GM12865 (cell line): ENCODE measurements around the gene ADGRL1.
"Not testable (repeated sequence)": the region's sequence is repeated elsewhere in the genome, so short reads cannot be mapped to it uniquely, and the experiment has no call there.

ENCODE experiments used
- DNase-seq: peaks from one replicate; pipeline ENCODE4 v3.0.0; 2010; ENCODE audit warnings: low read depth
- H3K4me3 ChIP-seq: 2 replicates; pipeline ENCODE4 v1.5.1; 2011; ENCODE audit warnings: mild to moderate bottlenecking, low read depth, low read length, control low read depth
- CTCF ChIP-seq: IDR thresholded peaks from 2 replicates; pipeline ENCODE4 v1.5.1; 2011; ENCODE audit warnings: low read length, control low read depth, low read depth, inconsistent platforms; ENCODE audit not compliant: insufficient read depth; ENCODE audit errors: missing control alignments

The ADGRL1 gene

GRCh38 chr19:14200147-14200841 lies 5.7 kb downstream of the ADGRL1 start:
- H3K4me3 ChIP-seq, result not testable (repeated sequence)
- peak; percentile 58 for DNase-seq
- TF ChIP-seq CTCF, result peak; percentile 60

GRCh38 chr19:14198384-14199376 lies 7.3 kb downstream of the ADGRL1 start:
- DNase-seq, result no peak
- no peak for TF ChIP-seq CTCF
- H3K4me3 ChIP-seq, result no peak overlapping the region

GRCh38 chr19:14197882-14198281 lies 8.1 kb downstream of the ADGRL1 start:
- no peak for DNase-seq

GRCh38 chr19:14197288-14197687 lies 8.7 kb downstream of the ADGRL1 start:
- H3K4me3 ChIP-seq, DNase-seq: not testable (repeated sequence)

More at GRCh38 chr19:14197882-14198281, 8.1 kb downstream of the ADGRL1 start:
- no peak overlapping the region for H3K4me3 ChIP-seq
- TF ChIP-seq CTCF, result no peak

- DNase-seq, result peak; percentile 78
- H3K4me3 ChIP-seq, result not testable (repeated sequence)
- TF ChIP-seq CTCF, result peak; percentile 70
Observed at GRCh38 chr19:14196105-14196504, 9.9 kb downstream of the ADGRL1 start.

GRCh38 chr19:14195216-14195615 lies 10.8 kb downstream of the ADGRL1 start:
- not testable (repeated sequence) for DNase-seq, H3K4me3 ChIP-seq

- no peak for TF ChIP-seq CTCF
- no peak for DNase-seq
- no peak overlapping the region for H3K4me3 ChIP-seq
Observed at GRCh38 chr19:14189415-14189814, 16.6 kb downstream of the ADGRL1 start.

- H3K4me3 ChIP-seq, DNase-seq: not testable (repeated sequence)
Observed at GRCh38 chr19:14188086-14188485, 17.9 kb downstream of the ADGRL1 start.
